COR-L47 (cell line): ENCODE results near the gene NAXD.
"Not testable (repeated sequence)": the region's sequence is repeated elsewhere in the genome, so short reads cannot be mapped to it uniquely, and the experiment has no call there.

Source experiments
- DNase-seq: peaks from one replicate; lab custom pipeline; 2025; lab: John Stamatoyannopoulos, UW

Gene NAXD

DNA sequence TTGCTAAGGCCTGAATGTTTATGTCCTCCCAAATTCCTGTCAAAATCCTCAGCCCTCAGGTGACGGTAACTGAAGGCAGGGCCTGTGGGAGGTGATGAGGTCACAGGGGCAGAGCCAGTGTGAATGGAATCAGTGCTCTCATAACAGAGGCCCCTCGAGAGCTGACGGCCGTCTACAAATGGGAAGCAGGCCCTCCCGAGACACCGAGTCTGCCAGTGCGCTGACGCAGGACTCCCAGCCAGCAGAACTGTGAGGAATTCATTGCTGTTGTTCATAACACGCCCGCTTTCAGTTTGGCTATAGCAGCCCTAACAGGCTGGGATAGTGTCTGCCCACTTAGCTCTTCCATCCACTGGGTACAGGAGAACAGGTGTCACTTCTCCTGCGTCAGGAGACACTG is 49.3 kb downstream of the NAXD start:
- no peak for DNase-seq

DNA sequence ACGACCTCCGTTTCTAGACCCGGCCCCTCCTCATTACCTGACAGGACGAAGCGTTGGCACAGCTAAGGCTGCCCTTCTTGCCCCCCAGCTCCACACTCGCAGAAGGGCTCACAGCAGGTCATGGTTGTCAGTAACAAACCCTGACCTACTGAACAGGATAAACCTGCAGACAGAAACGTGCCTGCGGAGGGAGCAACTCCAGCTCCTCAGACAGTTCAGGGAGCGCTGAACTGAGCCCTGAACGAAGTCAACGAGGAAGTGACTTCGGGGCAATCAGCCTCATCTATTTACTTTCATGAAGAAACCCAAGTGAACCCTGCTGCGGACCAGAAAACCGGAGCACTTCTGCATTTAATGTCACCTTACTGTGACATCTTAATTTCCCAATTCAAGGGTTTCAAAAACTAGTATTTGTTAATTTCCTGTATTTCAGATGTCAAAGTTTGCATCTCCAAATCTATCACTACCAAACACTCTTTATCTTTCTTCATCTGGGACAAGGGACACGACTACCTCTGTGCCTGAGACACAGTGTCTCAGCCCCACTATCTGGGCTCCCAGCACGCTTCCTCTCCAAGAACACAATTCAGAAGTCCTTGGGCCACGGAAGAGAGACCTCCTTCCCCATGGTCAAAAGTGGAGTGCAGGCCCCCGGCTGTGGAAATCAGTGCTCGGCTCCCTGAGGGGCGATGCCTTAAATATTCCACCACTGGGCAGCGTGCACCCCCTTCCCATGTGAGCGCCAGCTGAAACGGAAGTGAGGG is 50.3 kb downstream of the NAXD start:
- no peak for DNase-seq

DNA sequence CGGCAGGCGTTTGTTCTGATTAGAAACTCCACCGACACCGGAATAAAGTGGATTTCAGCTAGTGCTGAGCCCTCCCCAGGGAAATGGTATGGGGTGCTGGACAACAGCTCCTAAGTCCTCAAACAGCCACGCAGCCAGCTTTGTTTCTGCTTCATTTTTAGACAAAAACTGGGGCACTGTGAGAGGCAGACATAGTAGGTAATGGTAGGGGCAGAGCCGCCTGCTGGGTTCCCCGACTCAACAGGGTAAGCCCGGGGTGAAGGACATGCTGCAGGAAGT is 50.8 kb downstream of the NAXD start:
- DNase-seq = no peak

DNA sequence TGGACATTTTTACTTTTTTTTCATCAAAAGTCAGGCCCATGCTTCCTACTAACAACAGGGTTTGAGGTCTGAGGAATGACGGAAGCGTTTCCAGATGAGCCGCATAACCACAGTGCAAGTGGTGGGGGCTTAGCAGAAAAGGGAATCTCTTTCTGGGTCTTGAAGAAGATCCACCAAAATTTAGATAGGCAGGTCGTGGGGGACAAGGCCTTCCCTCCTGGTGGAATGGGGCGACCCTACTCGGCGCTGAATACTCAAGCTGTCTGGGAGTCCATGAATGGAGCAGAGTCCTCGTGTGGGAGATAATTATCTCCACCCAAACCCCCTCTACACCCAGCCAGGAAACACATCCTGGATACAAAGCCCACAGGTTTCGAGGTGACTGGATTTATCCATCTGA is 53.7 kb downstream of the NAXD start:
- no peak for DNase-seq

DNA sequence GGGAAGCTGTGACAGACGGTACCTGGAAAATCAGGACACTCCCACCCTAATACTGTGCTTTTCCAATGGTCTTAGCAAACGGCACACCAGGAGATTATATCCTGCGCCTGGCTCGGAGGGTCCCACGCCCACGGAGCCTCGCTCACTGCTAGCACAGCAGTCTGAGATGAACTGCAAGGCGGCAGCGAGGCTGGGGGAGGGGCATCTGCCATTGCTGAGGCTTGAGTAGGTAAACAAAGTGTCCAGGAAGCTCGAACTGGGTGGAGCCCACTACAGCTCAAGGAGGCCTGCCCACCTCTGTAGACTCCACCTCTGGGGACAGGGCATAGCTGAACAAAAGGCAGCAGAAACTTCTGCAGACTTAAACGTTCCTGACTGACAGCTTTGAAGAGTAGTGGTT is 54.5 kb downstream of the NAXD start:
- not testable (repeated sequence) for DNase-seq

DNA sequence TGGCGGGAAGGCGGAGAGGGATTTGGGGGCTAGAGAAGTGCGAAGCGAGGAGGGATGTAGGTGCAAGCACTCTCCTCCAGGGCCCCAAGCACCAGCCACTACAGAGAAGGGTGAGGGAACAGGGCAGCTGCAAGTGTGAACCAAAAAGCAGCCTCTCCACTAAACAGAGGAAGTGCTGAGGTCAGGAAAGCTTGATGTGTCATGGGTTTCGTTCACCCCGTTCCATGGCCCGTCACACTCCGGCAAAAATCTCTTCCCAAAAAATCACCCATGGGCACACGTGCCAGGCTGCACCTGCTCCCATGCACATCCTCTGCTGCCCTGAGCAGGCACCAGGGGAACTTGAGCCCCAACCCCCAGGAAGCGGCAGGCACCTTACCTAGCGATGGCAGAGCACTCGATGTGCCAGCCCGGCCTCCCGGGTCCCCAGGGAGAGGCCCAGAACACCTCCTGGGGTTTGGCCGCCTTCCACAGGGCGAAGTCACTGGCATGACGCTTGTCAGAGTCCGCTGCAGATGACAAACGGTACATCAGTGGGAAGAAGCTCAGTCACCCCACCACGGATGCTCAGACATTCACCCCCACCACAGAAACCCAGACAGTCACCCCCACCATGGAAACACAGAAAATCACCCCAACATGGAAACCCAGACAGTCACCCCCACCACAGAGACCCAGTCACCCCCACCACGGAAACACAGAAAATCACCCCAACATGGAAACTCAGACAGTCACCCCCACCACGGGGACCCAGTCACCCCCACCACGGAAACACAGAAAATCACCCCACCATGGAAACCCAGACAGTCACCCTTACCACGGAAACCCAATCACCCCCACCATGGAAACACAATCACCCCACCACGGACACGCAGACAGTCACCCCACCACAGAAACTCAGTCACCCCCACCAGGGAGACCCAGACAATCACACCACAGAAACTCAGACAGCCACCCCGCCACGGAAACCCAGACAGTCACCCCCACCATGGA is 61.5 kb downstream of the NAXD start:
- no peak for DNase-seq

DNA sequence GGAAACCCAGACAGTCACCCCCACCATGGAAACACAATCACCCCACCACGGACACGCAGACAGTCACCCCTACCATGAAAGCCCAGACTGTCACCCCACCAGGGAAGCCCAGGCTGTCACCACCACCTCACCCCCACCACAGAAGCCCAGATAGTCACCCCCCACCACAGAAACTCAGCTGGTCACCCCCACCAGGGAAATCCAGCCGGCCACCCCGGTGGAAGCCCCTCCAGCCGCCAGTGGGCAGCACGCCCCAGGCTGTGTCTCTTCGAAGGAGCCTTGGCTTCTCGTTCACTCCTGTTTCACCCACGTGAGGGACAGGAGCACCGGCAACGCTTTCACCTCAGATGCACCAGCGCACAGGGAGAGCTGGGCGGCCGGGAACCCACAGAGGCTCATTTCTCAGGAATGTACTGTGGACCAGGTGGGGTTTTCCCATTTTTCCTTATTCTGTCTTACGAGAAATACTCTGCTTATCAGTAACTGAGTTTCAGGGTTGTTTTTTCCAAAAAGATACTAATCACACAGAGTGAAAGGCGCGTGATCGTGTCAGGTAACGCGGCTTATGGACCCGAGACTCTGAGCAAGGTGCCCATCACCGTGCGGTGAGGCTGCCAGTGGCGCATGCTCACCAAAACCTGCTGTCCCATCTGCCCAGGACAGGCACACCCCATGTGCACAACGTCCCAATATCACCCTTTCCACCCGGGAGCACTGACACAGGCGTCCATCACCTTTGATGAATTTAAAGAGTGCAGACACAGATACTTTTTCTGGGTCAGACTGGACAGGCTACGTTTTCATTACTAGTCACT is 62.6 kb downstream of the NAXD start:
- no peak for DNase-seq

DNA sequence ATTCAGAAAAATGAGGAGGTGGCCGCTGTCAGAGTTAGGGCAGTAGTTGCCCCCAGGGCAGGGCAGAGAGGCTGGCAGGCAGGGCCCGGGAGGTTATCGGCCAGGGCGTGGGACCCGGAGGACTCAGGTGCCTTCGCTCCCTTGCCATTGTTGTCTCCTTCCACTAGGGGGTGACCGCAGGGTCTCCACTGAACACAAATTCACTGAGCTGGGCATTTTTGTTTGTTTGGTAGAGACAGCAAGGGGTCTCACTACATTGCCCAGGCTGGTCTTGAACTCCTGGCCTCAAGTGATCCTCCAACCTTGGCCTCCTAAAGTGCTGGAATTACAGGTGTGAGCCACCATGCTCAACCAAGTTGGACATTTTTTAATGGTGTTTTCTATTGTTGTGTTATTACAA is 65.5 kb downstream of the NAXD start:
- peak; percentile 25 for DNase-seq

DNA sequence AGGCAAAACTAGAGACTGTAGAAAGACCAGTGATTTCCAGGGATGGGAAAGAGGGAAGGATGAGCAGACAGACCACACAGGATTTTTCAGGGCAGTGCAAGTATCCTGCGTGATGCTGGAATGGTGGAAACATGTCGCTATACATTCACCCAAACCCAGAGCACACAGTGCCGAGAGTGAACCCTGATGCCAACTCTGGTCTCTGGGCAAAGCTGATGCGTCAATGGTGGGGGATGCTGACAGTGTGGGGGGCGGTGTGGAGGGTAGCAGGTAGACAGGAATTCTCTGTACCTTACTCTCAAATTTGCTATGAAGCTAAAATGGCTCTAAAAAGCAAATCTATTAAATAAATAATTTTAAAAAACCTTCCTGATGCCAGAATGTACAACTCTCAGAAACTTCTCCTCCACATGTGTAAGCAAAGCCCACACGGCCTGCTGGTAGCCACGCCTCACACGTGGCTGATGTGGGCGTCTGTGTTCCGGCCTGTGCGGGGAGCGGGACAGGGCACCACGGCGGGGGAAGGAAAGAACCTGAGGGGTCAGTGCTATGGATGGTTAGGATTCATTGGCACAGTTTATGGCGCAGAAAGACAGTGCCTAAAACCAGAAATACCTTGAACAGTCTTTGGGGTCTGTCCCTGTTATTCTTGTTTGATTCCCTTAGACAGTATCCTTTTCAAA is 66.7 kb downstream of the NAXD start:
- no peak for DNase-seq

DNA sequence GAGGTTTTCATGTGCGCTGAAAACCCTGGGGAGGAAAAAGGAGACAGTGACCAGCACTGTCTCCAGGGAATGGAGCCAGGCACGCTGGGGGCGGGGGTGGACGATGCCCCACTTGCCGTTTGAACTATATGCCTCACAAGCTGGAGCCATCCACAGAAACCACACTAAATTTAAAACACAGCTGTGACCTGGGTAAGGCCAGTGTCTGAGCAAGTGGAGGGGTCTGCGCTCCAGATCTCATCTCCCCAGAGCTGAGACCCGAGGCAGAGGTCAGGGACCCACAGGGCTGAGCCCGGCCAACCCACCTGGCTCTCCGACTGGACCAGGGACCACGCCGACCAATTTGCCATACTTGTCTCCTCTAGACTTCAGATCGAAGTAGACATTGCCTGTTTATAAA is 67.4 kb downstream of the NAXD start:
- no peak for DNase-seq

DNA sequence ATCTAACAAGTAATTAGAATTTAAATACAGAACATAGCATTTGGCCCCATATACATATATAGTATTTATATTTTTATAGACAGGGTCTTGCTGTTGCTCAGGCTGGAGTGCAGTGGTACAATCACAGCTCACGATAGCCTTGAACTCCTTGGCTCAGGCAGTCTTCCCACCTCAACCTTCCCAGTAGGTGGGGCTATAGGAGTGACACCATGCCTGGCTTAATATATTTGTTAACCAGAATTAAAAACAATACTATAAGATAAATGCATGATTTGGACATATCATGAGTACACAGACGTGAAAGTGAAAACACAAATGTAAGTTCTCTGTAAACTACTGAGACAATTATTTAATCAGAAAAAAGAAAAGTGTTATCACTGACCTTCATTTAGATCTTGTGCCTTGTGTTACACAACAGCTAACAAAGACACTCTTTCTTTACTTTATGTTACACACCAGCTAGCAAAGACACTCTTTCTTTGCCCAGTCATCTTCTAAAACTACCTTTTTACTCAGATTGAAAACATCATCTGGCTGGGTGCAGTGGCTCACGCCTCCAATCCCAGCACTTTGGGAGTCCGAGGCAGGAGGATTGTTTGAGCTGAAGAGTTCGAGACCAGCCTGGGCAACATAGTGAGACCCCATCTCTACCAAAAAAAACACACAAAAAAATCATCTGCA is 68.0 kb downstream of the NAXD start:
- no peak for DNase-seq

DNA sequence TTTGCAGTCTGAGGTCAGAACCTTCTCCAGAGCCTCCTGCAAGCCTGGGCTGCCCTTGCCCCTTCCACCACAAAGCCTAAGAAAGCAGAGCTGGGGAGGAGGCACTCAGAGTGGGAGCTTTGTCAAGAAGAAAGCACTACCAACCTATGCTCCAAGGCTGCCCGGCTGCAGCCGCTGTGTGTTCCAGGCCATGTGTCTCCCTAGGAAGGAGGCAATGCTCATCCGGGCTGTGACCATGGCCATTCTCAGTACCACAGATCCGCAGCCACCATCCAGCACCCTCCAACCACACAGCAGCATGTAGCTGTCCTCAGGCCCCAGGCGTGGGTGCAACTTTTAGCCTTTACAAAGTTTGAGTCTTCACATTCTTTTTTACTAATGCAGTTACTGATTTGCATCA is 68.6 kb downstream of the NAXD start:
- DNase-seq = no peak

DNA sequence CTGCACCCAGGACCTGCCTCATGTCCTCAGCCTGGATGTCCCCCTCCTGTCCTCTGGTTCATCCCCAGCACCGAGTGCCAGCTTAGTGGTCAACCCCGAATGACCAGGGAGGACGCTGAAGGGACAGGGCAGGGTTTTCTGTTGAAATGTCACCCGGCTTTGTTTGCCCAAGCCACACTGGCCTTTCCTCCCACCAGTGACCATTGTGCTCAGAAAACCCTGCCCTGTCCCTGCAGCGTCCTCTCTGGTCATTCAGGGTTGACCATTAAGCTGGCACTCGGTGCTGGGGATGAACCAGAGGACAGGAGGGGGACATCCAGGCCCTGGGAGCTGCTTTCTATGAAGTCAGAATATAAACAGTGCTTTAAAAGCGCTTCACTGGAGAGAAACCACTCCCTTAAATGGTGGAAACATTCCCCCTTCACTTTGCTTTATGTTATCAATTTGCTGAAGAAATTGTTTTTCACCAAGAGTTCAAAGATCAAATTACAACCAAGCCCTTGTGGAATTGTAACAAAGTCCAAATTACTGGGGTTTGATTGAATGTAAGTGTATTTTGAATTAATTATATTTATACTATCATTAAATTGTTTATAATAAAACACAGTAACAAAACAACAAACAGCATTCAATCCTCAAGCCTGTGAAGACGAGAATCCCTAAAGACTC is 69.2 kb downstream of the NAXD start:
- no peak for DNase-seq

DNA sequence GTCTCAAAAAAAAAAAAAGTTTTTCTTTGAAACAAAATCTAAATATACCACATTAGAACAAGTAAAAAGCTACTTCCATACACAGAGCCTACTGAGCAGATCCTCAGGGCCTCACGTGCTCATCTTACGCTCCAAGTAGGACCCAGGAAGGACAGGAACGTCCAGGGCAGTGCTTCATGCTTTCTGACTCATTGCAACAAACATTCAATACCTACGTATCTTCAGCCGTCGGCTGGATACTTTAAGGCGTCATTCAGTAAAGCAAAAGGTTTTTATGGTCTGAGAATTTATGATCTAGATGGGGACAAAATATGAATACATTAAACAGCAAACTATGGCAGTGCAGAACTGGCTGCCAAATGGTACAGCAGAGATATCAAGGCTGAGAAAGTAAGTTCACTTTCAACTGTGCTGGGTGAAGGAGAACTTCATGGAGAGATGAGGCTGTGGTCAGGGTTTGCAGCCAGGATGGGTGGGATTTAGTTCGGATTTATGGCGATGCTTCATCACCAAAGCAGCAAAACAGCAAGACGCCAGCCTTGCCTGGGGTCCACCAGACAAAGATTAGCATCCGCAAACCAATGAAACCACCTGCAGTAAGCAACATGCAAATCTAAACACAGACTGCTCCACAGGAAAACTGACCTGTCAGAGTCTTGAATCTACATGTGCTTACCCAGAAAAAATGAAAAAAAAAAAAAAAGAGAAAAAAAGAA is 70.1 kb downstream of the NAXD start:
- no peak for DNase-seq

DNA sequence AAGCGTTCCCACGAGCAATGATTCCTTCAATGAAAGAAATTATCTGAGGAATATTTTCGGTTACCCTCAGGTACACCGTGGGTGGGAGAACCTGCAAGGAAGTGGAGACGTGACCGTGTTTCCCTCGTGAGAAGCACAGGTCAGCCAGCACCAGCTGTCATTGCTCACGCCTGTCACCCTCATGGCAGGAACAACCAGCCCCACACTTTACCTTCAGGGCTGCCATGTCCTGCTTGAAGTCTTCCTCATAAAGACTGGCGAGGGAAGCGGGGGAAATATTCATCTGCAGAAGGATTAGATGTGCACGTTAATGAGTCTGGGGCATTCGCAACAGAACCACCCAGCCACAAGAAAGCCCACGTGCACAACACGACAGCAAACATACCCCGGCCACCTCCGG is 72.4 kb downstream of the NAXD start:
- DNase-seq = no peak

DNA sequence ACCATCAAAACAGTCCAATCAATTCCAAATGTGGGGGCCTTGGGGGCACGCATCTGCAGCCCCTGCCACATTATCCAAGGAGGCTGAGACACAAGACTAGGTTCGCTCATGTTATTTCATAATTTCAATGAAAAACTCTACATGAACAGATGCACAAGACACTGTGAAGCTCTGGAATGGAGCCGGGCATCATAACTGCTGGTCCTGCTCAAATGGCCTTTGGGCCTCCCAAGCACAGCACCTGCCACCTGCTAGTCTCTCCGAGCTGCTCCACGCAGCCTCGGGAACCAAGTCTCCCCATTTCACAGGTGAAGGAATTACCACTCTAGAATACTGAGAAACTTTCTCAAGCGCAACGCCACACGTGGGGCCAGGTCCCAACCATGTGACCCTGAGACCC is 73.7 kb downstream of the NAXD start:
- no peak for DNase-seq
